IMR-90 (cell line): ENCODE measurements around the gene FRAS1. TPM values are rescaled to one million over a fixed set of nuclear protein-coding genes. Genes with fewer than 3 reads are reported as not detected.

Experiments
- ATAC-seq: fragments of 200-7000 bp; cut with Tn5 transposase; 2 replicates; pipeline ENCODE4 v1.9.1; 2020; ENCODE audit warnings: low read depth, mild to moderate bottlenecking, moderate library complexity
- BruUV-seq: library from RNA; stranded (reverse); fragments of 400-500 nt; replicated peaks from 2 replicates; lab custom pipeline; 2021; lab: Mats Ljungman, UMichigan
- CTCF ChIA-PET: fragments of 300-600 bp; formaldehyde crosslinking; extraction: SDS; loops from one replicate; lab custom pipeline; 2021; ENCODE audit warnings: antibody characterized with exemption; lab: Yijun Ruan, JAX
- POLR2A ChIA-PET: fragments of 300-600 bp; sonication (Branson Sonifier 250); formaldehyde crosslinking; loops from one replicate; lab custom pipeline; 2022; ENCODE audit warnings: antibody characterized with exemption; ENCODE audit not compliant: unreplicated experiment; lab: Charles Lee
- DNase-seq: peaks from one replicate; pipeline ENCODE4 v3.0.0; 2013
- H2AFZ ChIP-seq: replicated peaks from 2 replicates; pipeline ENCODE3; 2013; ENCODE audit warnings: low read length, mild to moderate bottlenecking; ENCODE audit not compliant: poor library complexity
- H2AK5ac ChIP-seq: 2 replicates; pipeline ENCODE4 v1.6.1; 2013; ENCODE audit warnings: low read depth, low read length, inconsistent platforms
- H2AK9ac ChIP-seq: replicated peaks from 2 replicates; pipeline ENCODE3; 2013; ENCODE audit warnings: mild to moderate bottlenecking, low read depth, low read length, moderate library complexity; ENCODE audit not compliant: poor library complexity
- H2BK120ac ChIP-seq: 2 replicates; pipeline ENCODE4 v1.6.1; 2013; ENCODE audit warnings: low read depth, low read length, inconsistent platforms
- H2BK15ac ChIP-seq: 3 replicates; pipeline ENCODE4 v1.6.1; 2013; ENCODE audit warnings: low read depth, low read length, inconsistent platforms
- H2BK20ac ChIP-seq: 2 replicates; pipeline ENCODE4 v1.6.1; 2013; ENCODE audit warnings: low read depth, mild to moderate bottlenecking, inconsistent platforms, low read length, moderate library complexity
- H2BK5ac ChIP-seq: 2 replicates; pipeline ENCODE4 v1.6.1; 2013; ENCODE audit warnings: mild to moderate bottlenecking, low read depth, low read length, inconsistent platforms; ENCODE audit not compliant: poor library complexity, severe bottlenecking
- H3K14ac ChIP-seq: replicated peaks from 2 replicates; pipeline ENCODE4 v1.6.1; 2013; ENCODE audit warnings: low read depth, low read length, inconsistent platforms
- H3K18ac ChIP-seq: 2 replicates; pipeline ENCODE4 v1.6.1; 2013; ENCODE audit warnings: low read depth, low read length, control low read depth
- H3K23ac ChIP-seq: 2 replicates; pipeline ENCODE4 v1.6.1; 2013; ENCODE audit warnings: low read depth, low read length, inconsistent platforms
- H3K27ac ChIP-seq: 2 replicates; pipeline ENCODE4 v1.5.1; 2013; ENCODE audit warnings: mild to moderate bottlenecking, control low read depth, low read length; ENCODE audit not compliant: insufficient read depth
- H3K27me3 ChIP-seq: 2 replicates; pipeline ENCODE4 v1.6.1; 2013; ENCODE audit warnings: low read length; ENCODE audit not compliant: control insufficient read depth, insufficient read depth
- H3K36me3 ChIP-seq: 2 replicates; pipeline ENCODE4 v1.6.1; 2013; ENCODE audit warnings: low read length, mixed read lengths; ENCODE audit not compliant: control insufficient read depth, insufficient read depth
- H3K4ac ChIP-seq: 2 replicates; pipeline ENCODE4 v1.6.1; 2013; ENCODE audit warnings: low read depth, low read length, inconsistent platforms
- H3K4me1 ChIP-seq: 2 replicates; pipeline ENCODE4 v1.6.1; 2013; ENCODE audit warnings: low read length, mixed read lengths; ENCODE audit not compliant: control insufficient read depth, insufficient read depth
- H3K4me2 ChIP-seq: 2 replicates; pipeline ENCODE4 v1.6.1; 2013; ENCODE audit warnings: low read depth, mild to moderate bottlenecking, control low read depth, low read length, moderate library complexity
- H3K4me3 ChIP-seq: 2 replicates; pipeline ENCODE4 v1.5.1; 2013; ENCODE audit warnings: low read depth, mild to moderate bottlenecking, control low read depth, low read length, moderate library complexity; ENCODE audit not compliant: insufficient read depth
- H3K56ac ChIP-seq: 2 replicates; pipeline ENCODE4 v1.6.1; 2013; ENCODE audit warnings: low read length, inconsistent platforms; ENCODE audit not compliant: insufficient read depth; ENCODE audit errors: extremely low read depth
- H3K79me1 ChIP-seq, 2 experiments: 2 replicates each; pipeline ENCODE4 v1.6.1; 2013; ENCODE audit warnings: low read length in 2 of 2, inconsistent platforms in 1 of 2, low read depth in 1 of 2
- H3K9ac ChIP-seq: 2 replicates; pipeline ENCODE4 v1.6.1; 2013; ENCODE audit warnings: low read depth, low read length, control low read depth
- H3K9me1 ChIP-seq: 2 replicates; pipeline ENCODE4 v1.6.1; 2013; ENCODE audit warnings: low read length, inconsistent platforms; ENCODE audit not compliant: insufficient read depth
- H3K9me3 ChIP-seq: 2 replicates; pipeline ENCODE4 v1.6.1; 2013; ENCODE audit warnings: low read length; ENCODE audit not compliant: control insufficient read depth, insufficient read depth
- H4K20me1 ChIP-seq: 2 replicates; pipeline ENCODE4 v1.6.1; 2013; ENCODE audit warnings: low read length, inconsistent platforms; ENCODE audit not compliant: insufficient read depth
- H4K5ac ChIP-seq: 2 replicates; pipeline ENCODE4 v1.6.1; 2013; ENCODE audit warnings: mild to moderate bottlenecking, low read depth, low read length, control low read depth
- H4K8ac ChIP-seq, 2 experiments: 2 replicates each; pipeline ENCODE4 v1.6.1; 2013; ENCODE audit warnings: low read depth in 2 of 2, low read length in 2 of 2, control low read depth in 1 of 2, inconsistent platforms in 1 of 2
- H4K91ac ChIP-seq: 2 replicates; pipeline ENCODE4 v1.6.1; 2013; ENCODE audit warnings: low read depth, low read length, inconsistent platforms; ENCODE audit not compliant: insufficient read depth
- BHLHE40 ChIP-seq: fragments of 150-350 bp; IDR thresholded peaks from 2 replicates; pipeline ENCODE4 v1.6.1; 2016; ENCODE audit warnings: mild to moderate bottlenecking, low read depth, low read length
- CEBPB ChIP-seq: IDR thresholded peaks from 2 replicates; pipeline ENCODE4 v1.6.1; 2012; ENCODE audit warnings: low read depth, low read length, improper control_type of control experiment
- CHD1 ChIP-seq: IDR thresholded peaks from 2 replicates; pipeline ENCODE4 v1.6.1; 2012; ENCODE audit warnings: low read depth, low read length, improper control_type of control experiment
- CTCF ChIP-seq: conservative IDR thresholded peaks from 2 replicates; pipeline ENCODE4 v1.5.1; 2012; ENCODE audit warnings: mild to moderate bottlenecking, low read depth, low read length, improper control_type of control experiment
- ELK1 ChIP-seq: fragments of 150-350 bp; IDR thresholded peaks from 2 replicates; pipeline ENCODE4 v1.6.1; 2016; ENCODE audit warnings: low read depth, mild to moderate bottlenecking, low read length, moderate library complexity, borderline replicate concordance
- FOS ChIP-seq: fragments of 150-350 bp; IDR thresholded peaks from 2 replicates; pipeline ENCODE4 v1.6.1; 2016; ENCODE audit warnings: low read depth, low read length
- MAFK ChIP-seq: IDR thresholded peaks from 2 replicates; pipeline ENCODE4 v1.6.1; 2012; ENCODE audit warnings: low read depth, low read length, improper control_type of control experiment
- MAZ ChIP-seq: IDR thresholded peaks from 2 replicates; pipeline ENCODE4 v1.6.1; 2012; ENCODE audit warnings: low read depth, mild to moderate bottlenecking, low read length, improper control_type of control experiment, moderate library complexity, borderline replicate concordance
- MXI1 ChIP-seq: IDR thresholded peaks from 2 replicates; pipeline ENCODE4 v1.6.1; 2012; ENCODE audit warnings: low read depth, mild to moderate bottlenecking, low read length, moderate library complexity, borderline replicate concordance
- NFE2L2 ChIP-seq: fragments of 150-350 bp; IDR thresholded peaks from 2 replicates; pipeline ENCODE4 v1.6.1; 2016; ENCODE audit warnings: low read depth, mild to moderate bottlenecking, low read length
- POLR2A ChIP-seq: IDR thresholded peaks from 2 replicates; pipeline ENCODE4 v1.6.1; 2012; ENCODE audit warnings: mild to moderate bottlenecking, low read depth, low read length
- RAD21 ChIP-seq: IDR thresholded peaks from 2 replicates; pipeline ENCODE4 v1.6.1; 2012; ENCODE audit warnings: low read length, improper control_type of control experiment
- RCOR1 ChIP-seq: IDR thresholded peaks from 2 replicates; pipeline ENCODE4 v1.6.1; 2012; ENCODE audit warnings: mild to moderate bottlenecking, low read length, improper control_type of control experiment; ENCODE audit not compliant: insufficient replicate concordance
- RFX5 ChIP-seq: IDR thresholded peaks from 2 replicates; pipeline ENCODE4 v1.8.0; 2012; ENCODE audit warnings: low read depth, mild to moderate bottlenecking, low read length, moderate library complexity
- SMC3 ChIP-seq: fragments of 150-350 bp; IDR thresholded peaks from 2 replicates; pipeline ENCODE4 v1.6.1; 2016; ENCODE audit warnings: low read depth, mild to moderate bottlenecking, antibody characterized with exemption, low read length, moderate library complexity
- USF2 ChIP-seq: fragments of 150-350 bp; IDR thresholded peaks from 2 replicates; pipeline ENCODE4 v1.6.1; 2017; ENCODE audit warnings: mild to moderate bottlenecking, antibody characterized with exemption, low read length, low read depth
- WGBS, 2 experiments: methylation state at CpG; one replicate each; pipeline versions ENCODE4 v1.1.5 to v1.1.7; 2013; ENCODE audit warnings: missing lambda C conversion rate in 2 of 2; ENCODE audit not compliant: insufficient read length in 1 of 2; ENCODE audit errors: extremely low coverage in 2 of 2; 5-methylcytosine and 5-hydroxymethylcytosine counted together
- dilution Hi-C: fragments of 300-500 bp; cut with HindIII; formaldehyde crosslinking; loops from one replicate; pipeline ENCODE4 v1.14.3; 2018; ENCODE audit warnings: low sequenced_read_pairs; ENCODE audit not compliant: unreplicated experiment
- in situ Hi-C: fragments of 300-500 bp; cut with MboI; formaldehyde crosslinking; loops from 3 replicates; pipeline ENCODE4 v1.14.3; 2019; ENCODE audit warnings: low sequenced_read_pairs, inconsistent platforms, mixed read lengths
- intact Hi-C: fragments of 100-400 bp; cut with micrococcal nuclease; formaldehyde crosslinking; loops from 2 replicates; pipeline ENCODE4 v1.10.0; 2022
- polyA plus RNA-seq, 3 experiments: library from polyadenylated mRNA; depleted of rRNA; stranded (reverse); fragments of >200 nt; gene quantifications; 2 replicates each; pipeline ENCODE4 v1.2.3, GENCODE V29; 2012; ENCODE audit warnings: low replicate concordance in 1 of 3
- total RNA-seq: library from RNA; depleted of rRNA; stranded (reverse); fragments of >200 nt; gene quantifications from 2 replicates; pipeline ENCODE4 v1.2.3, GENCODE V29; 2012

Gene FRAS1
- total and polyA plus RNA-seq, 2 of the 4 experiments (the other 2 are of a cell fraction): under 0.01 to 0.03 TPM

GRCh38 chr4:78297116-78297800 is 240.1 kb downstream of the FRAS1 start:
- H3K27ac ChIP-seq: no peak overlapping the region
- no peak overlapping the region for H3K4me2 ChIP-seq
- H4K20me1 ChIP-seq: no peaks in the 10 kb centered on the region
- no peak overlapping the region for H3K56ac ChIP-seq
- H2AK9ac ChIP-seq: no peak overlapping the region
- H3K4me1 ChIP-seq: peaks cover 13% of the 10 kb centered on the region
- intact Hi-C loops (no loop called here), in situ Hi-C loops (no loop called here), dilution Hi-C loops (no loop called here)
- no peak overlapping the region for H4K5ac ChIP-seq
- no peaks in the 10 kb centered on the region; the same call in 1 of the 2 replicates for H3K9me1 ChIP-seq
- H3K4me3 ChIP-seq: no peak overlapping the region
- no peak overlapping the region for H3K14ac ChIP-seq
- CTCF ChIA-PET: no interaction called here
- no peak overlapping the region for H2BK120ac ChIP-seq
- H4K91ac ChIP-seq: no peak overlapping the region
- WGBS, 2 experiments: no CpG with 5 or more reads among the region's 3 CpGs
- TF ChIP-seq NFE2L2 (no peak), ELK1 (no peak), BHLHE40 (no peak), CEBPB (no peak), RCOR1 (no peak), CHD1 (no peak), RAD21 (no peak), MXI1 (no peak), CTCF (no peak), USF2 (no peak), RFX5 (no peak), FOS (no peak), MAZ (no peak), SMC3 (no peak), POLR2A (no peak), MAFK (no peak)
- H2BK5ac ChIP-seq: no peak overlapping the region
- no peak overlapping the region for H3K9ac ChIP-seq
- H3K36me3 ChIP-seq: no peaks in the 10 kb centered on the region
- H2BK20ac ChIP-seq: no peak overlapping the region
- no peaks in the 10 kb centered on the region for H3K9me3 ChIP-seq
- H3K27me3 ChIP-seq: no peaks in the 10 kb centered on the region
- no peaks in the 10 kb centered on the region for H3K79me1 ChIP-seq
- no peak overlapping the region for H3K18ac ChIP-seq
- no peak overlapping the region for H2AFZ ChIP-seq
- BruUV-seq: no TSS peak
- H3K4ac ChIP-seq: no peak overlapping the region
- H4K8ac ChIP-seq: no peak overlapping the region
- no peak overlapping the region; the same call in 1 of the 2 replicates for H3K23ac ChIP-seq
- POLR2A ChIA-PET: no interaction called here
- no peak overlapping the region for H2BK15ac ChIP-seq
- peak; percentile 15 for DNase-seq
- H2AK5ac ChIP-seq: no peak overlapping the region
- no peak for ATAC-seq
